Activated CD4-positive, alpha-beta T cell treated with anti-CD3 and anti-CD28 coated beads, Interleukin-2, amount 10 ng/mL, durations not matched to agents 7 days and 5 days (primary cell): ENCODE data around the gene TMX1. TPM values are rescaled to one million over a fixed set of nuclear protein-coding genes. Genes with fewer than 3 reads are reported as not detected.

Source experiments
- CTCF ChIA-PET: fragments of 350-600 bp; sonication (Branson Sonifier 250); formaldehyde crosslinking; loops from one replicate; lab custom pipeline; 2021; ENCODE audit warnings: antibody characterized with exemption; lab: Charles Lee
- POLR2A ChIA-PET: fragments of 350-600 bp; sonication (Branson Sonifier 250); formaldehyde crosslinking; loops from one replicate; lab custom pipeline; 2021; ENCODE audit warnings: antibody characterized with exemption; lab: Charles Lee
- DNase-seq: peaks from one replicate; pipeline ENCODE4 v3.0.0-alpha.2; 2020
- H3K27ac Mint-ChIP-seq: one replicate; pipeline ENCODE4 v1.8.0; 2021; ENCODE audit warnings: mild to moderate bottlenecking, moderate library complexity, mixed read lengths
- H3K27me3 Mint-ChIP-seq: one replicate; pipeline ENCODE4 v1.8.0; 2021; ENCODE audit warnings: mixed read lengths
- H3K36me3 Mint-ChIP-seq: one replicate; pipeline ENCODE4 v1.8.0; 2021; ENCODE audit warnings: low read depth, mixed read lengths
- H3K4me1 Mint-ChIP-seq: one replicate; pipeline ENCODE4 v1.8.0; 2021; ENCODE audit warnings: mixed read lengths
- H3K4me3 Mint-ChIP-seq: one replicate; pipeline ENCODE4 v1.8.0; 2021; ENCODE audit warnings: mild to moderate bottlenecking, moderate library complexity, mixed read lengths
- H3K9me3 Mint-ChIP-seq: one replicate; pipeline ENCODE4 v1.8.0; 2021; ENCODE audit warnings: mixed read lengths
- total RNA-seq, 2 experiments: library from RNA; stranded (reverse); gene quantifications; one replicate each; pipeline ENCODE4 v1.2.3, GENCODE V29; 2021

The TMX1 gene
- total RNA-seq, 2 experiments from 2014 or later: 48.1 to 50.6 TPM

- ChIA-PET POLR2A (no interaction called here), CTCF (interaction anchor here (1.0 to 1.6 kb wide), 2 partner anchors 16 to 496 kb away, joined by 3 to 4 read pairs; no protein-coding TSS in a partner anchor)
- H3K27me3 Mint-ChIP-seq: no peaks in the 10 kb centered on the region
- H3K27ac Mint-ChIP-seq: no peak overlapping the region
- DNase-seq: no peak
- no peaks in the 10 kb centered on the region for H3K36me3 Mint-ChIP-seq
- H3K4me1 Mint-ChIP-seq: no peaks in the 10 kb centered on the region
- H3K4me3 Mint-ChIP-seq: no peak overlapping the region
- no peaks in the 10 kb centered on the region for H3K9me3 Mint-ChIP-seq
Observed at GRCh38 chr14:51283402-51284085, 43.5 kb downstream of the TMX1 start.

GRCh38 chr14:51284241-51284640, 44.2 kb downstream of the TMX1 start:
- Mint-ChIP-seq H3K27ac (no peak overlapping the region), H3K4me3 (no peak overlapping the region), H3K4me1 (no peaks in the 10 kb centered on the region), H3K27me3 (no peaks in the 10 kb centered on the region), H3K36me3 (no peaks in the 10 kb centered on the region), H3K9me3 (no peaks in the 10 kb centered on the region)
- ChIA-PET POLR2A (no interaction called here), CTCF (interaction anchor here (1.0 to 1.6 kb wide), 2 partner anchors 15 to 496 kb away, joined by 3 to 4 read pairs; no protein-coding TSS in a partner anchor)
- DNase-seq: no peak

- Mint-ChIP-seq H3K9me3 (no peaks in the 10 kb centered on the region), H3K4me3 (no peak overlapping the region), H3K27ac (no peak overlapping the region), H3K4me1 (no peaks in the 10 kb centered on the region), H3K36me3 (no peaks in the 10 kb centered on the region), H3K27me3 (no peaks in the 10 kb centered on the region)
- CTCF ChIA-PET: no interaction called here
- no peak for DNase-seq
- POLR2A ChIA-PET: no interaction called here
Observed at GRCh38 chr14:51285120-51285519, 45.1 kb downstream of the TMX1 start.

- Mint-ChIP-seq H3K27ac (no peak overlapping the region), H3K4me1 (no peaks in the 10 kb centered on the region), H3K36me3 (no peaks in the 10 kb centered on the region)
Observed at GRCh38 chr14:51289169-51289568, 49.1 kb downstream of the TMX1 start.

GRCh38 chr14:51290132-51290531, 50.1 kb downstream of the TMX1 start:
- Mint-ChIP-seq H3K4me1 (no peaks in the 10 kb centered on the region), H3K9me3 (no peaks in the 10 kb centered on the region), H3K4me3 (no peak overlapping the region), H3K27me3 (no peaks in the 10 kb centered on the region), H3K27ac (no peak overlapping the region), H3K36me3 (no peaks in the 10 kb centered on the region)
- ChIA-PET POLR2A (no interaction called here), CTCF (no interaction called here)
- DNase-seq: no peak

More at GRCh38 chr14:51289169-51289568, 49.1 kb downstream of the TMX1 start:
- ChIA-PET POLR2A (no interaction called here), CTCF (interaction anchor here (0.6 kb wide), 1 partner anchor 40 kb away, joined by 3 read pairs; no protein-coding TSS in a partner anchor)
- no peak for DNase-seq
- Mint-ChIP-seq H3K4me3 (no peak overlapping the region), H3K27me3 (no peaks in the 10 kb centered on the region), H3K9me3 (no peaks in the 10 kb centered on the region)

GRCh38 chr14:51291016-51291415, 51.0 kb downstream of the TMX1 start:
- ChIA-PET CTCF (no interaction called here), POLR2A (no interaction called here)
- H3K9me3 Mint-ChIP-seq: no peaks in the 10 kb centered on the region
- H3K27ac Mint-ChIP-seq: no peak overlapping the region
- no peak for DNase-seq
- H3K4me3 Mint-ChIP-seq: no peak overlapping the region
- H3K36me3 Mint-ChIP-seq: no peaks in the 10 kb centered on the region
- H3K27me3 Mint-ChIP-seq: no peaks in the 10 kb centered on the region
- no peaks in the 10 kb centered on the region for H3K4me1 Mint-ChIP-seq

GRCh38 chr14:51293149-51293911, 53.3 kb downstream of the TMX1 start:
- ChIA-PET CTCF (interaction anchor here (1.3 kb wide), 1 partner anchor 8 kb away, joined by 4 read pairs; no protein-coding TSS in a partner anchor), POLR2A (no interaction called here)
- no peak overlapping the region for H3K27ac Mint-ChIP-seq

GRCh38 chr14:51293912-51294389, 53.9 kb downstream of the TMX1 start:
- CTCF ChIA-PET: no interaction called here
- no peaks in the 10 kb centered on the region for H3K9me3 Mint-ChIP-seq

More at GRCh38 chr14:51293149-51293911, 53.3 kb downstream of the TMX1 start:
- H3K36me3 Mint-ChIP-seq: no peaks in the 10 kb centered on the region
- peaks cover under 1% of the 10 kb centered on the region for H3K4me1 Mint-ChIP-seq
- H3K4me3 Mint-ChIP-seq: no peak overlapping the region
- H3K9me3 Mint-ChIP-seq: no peaks in the 10 kb centered on the region
- no peaks in the 10 kb centered on the region for H3K27me3 Mint-ChIP-seq
- no peak for DNase-seq

GRCh38 chr14:51294951-51295525, 55.0 kb downstream of the TMX1 start:
- CTCF ChIA-PET: no interaction called here
- POLR2A ChIA-PET: no interaction called here
- H3K9me3 Mint-ChIP-seq: no peaks in the 10 kb centered on the region
- no peak overlapping the region for H3K27ac Mint-ChIP-seq
- H3K27me3 Mint-ChIP-seq: no peaks in the 10 kb centered on the region
- no peak overlapping the region for H3K4me3 Mint-ChIP-seq
- peaks cover 12% of the 10 kb centered on the region for H3K4me1 Mint-ChIP-seq
- no peaks in the 10 kb centered on the region for H3K36me3 Mint-ChIP-seq
- DNase-seq: no peak

More at GRCh38 chr14:51293912-51294389, 53.9 kb downstream of the TMX1 start:
- H3K4me3 Mint-ChIP-seq: no peak overlapping the region
- H3K27ac Mint-ChIP-seq: no peak overlapping the region
- peaks cover 7% of the 10 kb centered on the region for H3K4me1 Mint-ChIP-seq
- no peaks in the 10 kb centered on the region for H3K27me3 Mint-ChIP-seq
- DNase-seq: no peak
- POLR2A ChIA-PET: no interaction called here
- H3K36me3 Mint-ChIP-seq: no peaks in the 10 kb centered on the region

- Mint-ChIP-seq H3K4me3 (no peak overlapping the region), H3K27me3 (no peaks in the 10 kb centered on the region), H3K36me3 (no peaks in the 10 kb centered on the region), H3K27ac (no peak overlapping the region), H3K9me3 (no peaks in the 10 kb centered on the region), H3K4me1 (peaks cover 12% of the 10 kb centered on the region)
- no peak for DNase-seq
- ChIA-PET CTCF (no interaction called here), POLR2A (no interaction called here)
Observed at GRCh38 chr14:51295646-51296263, 55.7 kb downstream of the TMX1 start.

GRCh38 chr14:51297066-51297465, 57.0 kb downstream of the TMX1 start:
- POLR2A ChIA-PET: no interaction called here
- H3K27ac Mint-ChIP-seq: no peak overlapping the region
- CTCF ChIA-PET: interaction anchor here (0.7 kb wide), 1 partner anchor 1918 kb away, joined by 3 read pairs; no protein-coding TSS in a partner anchor
- no peak for DNase-seq
- no peaks in the 10 kb centered on the region for H3K9me3 Mint-ChIP-seq
- no peak overlapping the region for H3K4me3 Mint-ChIP-seq
- no peaks in the 10 kb centered on the region for H3K27me3 Mint-ChIP-seq
- peaks cover 12% of the 10 kb centered on the region for H3K4me1 Mint-ChIP-seq
- no peaks in the 10 kb centered on the region for H3K36me3 Mint-ChIP-seq

GRCh38 chr14:51298895-51299294, 58.8 kb downstream of the TMX1 start:
- ChIA-PET CTCF (interaction anchor here (0.7 to 1.3 kb wide), 4 partner anchors 15 to 902 kb away, joined by 3 to 5 read pairs (median 4); partner anchors contain the start of gene CDKL1), POLR2A (interaction anchor here (0.6 kb wide), 1 partner anchor 822 kb away, joined by 5 read pairs; no protein-coding TSS in a partner anchor)
- Mint-ChIP-seq H3K9me3 (no peaks in the 10 kb centered on the region), H3K4me1 (peaks cover 12% of the 10 kb centered on the region), H3K27me3 (no peaks in the 10 kb centered on the region), H3K4me3 (no peak overlapping the region), H3K27ac (peak overlapping the region; percentile 78), H3K36me3 (no peaks in the 10 kb centered on the region)
- DNase-seq: peak; percentile 20
